Neural crest cell (in vitro differentiated cells): ENCODE data around the gene RIMBP2. TPM values are rescaled to one million over a fixed set of nuclear protein-coding genes. Genes with fewer than 3 reads are reported as not detected.

ENCODE experiments used
- DNase-seq: peaks from one replicate; pipeline ENCODE4 v3.0.0; 2021; ENCODE audit warnings: low read depth, mixed read lengths, low spot score
- H3K27ac Mint-ChIP-seq: one replicate; pipeline ENCODE4 v1.8.0; 2021; ENCODE audit warnings: mild to moderate bottlenecking, mixed read lengths; ENCODE audit not compliant: unreplicated experiment
- H3K27me3 Mint-ChIP-seq: 2 replicates; pipeline ENCODE4 v1.8.0; 2021; ENCODE audit warnings: low read depth, mild to moderate bottlenecking, mixed read lengths
- H3K36me3 Mint-ChIP-seq: 2 replicates; pipeline ENCODE4 v1.8.0; 2021; ENCODE audit warnings: low read depth, mild to moderate bottlenecking, mixed read lengths
- H3K4me1 Mint-ChIP-seq: 2 replicates; pipeline ENCODE4 v1.8.0; 2021; ENCODE audit warnings: mixed read lengths
- H3K4me3 Mint-ChIP-seq: one replicate; pipeline ENCODE4 v1.8.0; 2021; ENCODE audit warnings: mild to moderate bottlenecking, mixed read lengths
- H3K9me3 Mint-ChIP-seq: 2 replicates; pipeline ENCODE4 v1.8.0; 2021; ENCODE audit warnings: mixed read lengths
- CTCF ChIP-seq: fragments of 200-600 bp; sonication (generic); conservative IDR thresholded peaks from 2 replicates; pipeline ENCODE4 v1.5.0; 2021; ENCODE audit warnings: antibody characterized with exemption, mild to moderate bottlenecking
- total RNA-seq: library from RNA; stranded (reverse); gene quantifications from 2 replicates; pipeline ENCODE4 v1.2.1, GENCODE V29; 2021

The RIMBP2 gene
- total RNA-seq, 1 donor from 2014 or later: 5.9 TPM

GRCh38 chr12:130461447-130461815 lies 254.7 kb downstream of the RIMBP2 start:
- Mint-ChIP-seq H3K4me3 (no peak overlapping the region), H3K27me3 (no peaks in the 10 kb centered on the region), H3K27ac (no peak overlapping the region), H3K9me3 (no peaks in the 10 kb centered on the region), H3K36me3 (no peaks in the 10 kb centered on the region), H3K4me1 (peaks cover 4% of the 10 kb centered on the region)
- no peak for DNase-seq
- no peak for TF ChIP-seq CTCF

- no peak for TF ChIP-seq CTCF
- Mint-ChIP-seq H3K27ac (no peak overlapping the region), H3K4me1 (no peaks in the 10 kb centered on the region), H3K4me3 (no peak overlapping the region), H3K9me3 (no peaks in the 10 kb centered on the region), H3K27me3 (no peaks in the 10 kb centered on the region), H3K36me3 (no peaks in the 10 kb centered on the region)
- DNase-seq: no peak
These were observed 255.3 kb downstream of the RIMBP2 start for GRCh38 chr12:130460611-130461446.

- no peaks in the 10 kb centered on the region for H3K36me3 Mint-ChIP-seq
- H3K27ac Mint-ChIP-seq: no peak overlapping the region
- H3K4me1 Mint-ChIP-seq: no peaks in the 10 kb centered on the region
- H3K9me3 Mint-ChIP-seq: no peaks in the 10 kb centered on the region
- no peak for TF ChIP-seq CTCF
- H3K4me3 Mint-ChIP-seq: no peak overlapping the region
- H3K27me3 Mint-ChIP-seq: no peaks in the 10 kb centered on the region
- no peak for DNase-seq
These were observed 256.2 kb downstream of the RIMBP2 start for GRCh38 chr12:130459916-130460315.

- Mint-ChIP-seq H3K9me3 (no peaks in the 10 kb centered on the region), H3K27ac (no peak overlapping the region), H3K36me3 (no peaks in the 10 kb centered on the region), H3K27me3 (no peaks in the 10 kb centered on the region), H3K4me1 (no peaks in the 10 kb centered on the region), H3K4me3 (no peak overlapping the region)
- no peak for TF ChIP-seq CTCF
- DNase-seq: no peak
These were observed 257.8 kb downstream of the RIMBP2 start for GRCh38 chr12:130458341-130458740.

- no peak for TF ChIP-seq CTCF
- no peaks in the 10 kb centered on the region for H3K36me3 Mint-ChIP-seq
These were observed 258.9 kb downstream of the RIMBP2 start for GRCh38 chr12:130457215-130457614.

More at GRCh38 chr12:130457215-130457614, 258.9 kb downstream of the RIMBP2 start:
- DNase-seq: no peak
- Mint-ChIP-seq H3K9me3 (no peaks in the 10 kb centered on the region), H3K4me1 (no peaks in the 10 kb centered on the region), H3K27ac (no peak overlapping the region), H3K27me3 (no peaks in the 10 kb centered on the region), H3K4me3 (no peak overlapping the region)
